ENCODE data around the gene MMP25.
A peak's percentile ranks its signal among the peaks of the same experiment; 100 is the strongest.

Gene MMP25

DNA sequence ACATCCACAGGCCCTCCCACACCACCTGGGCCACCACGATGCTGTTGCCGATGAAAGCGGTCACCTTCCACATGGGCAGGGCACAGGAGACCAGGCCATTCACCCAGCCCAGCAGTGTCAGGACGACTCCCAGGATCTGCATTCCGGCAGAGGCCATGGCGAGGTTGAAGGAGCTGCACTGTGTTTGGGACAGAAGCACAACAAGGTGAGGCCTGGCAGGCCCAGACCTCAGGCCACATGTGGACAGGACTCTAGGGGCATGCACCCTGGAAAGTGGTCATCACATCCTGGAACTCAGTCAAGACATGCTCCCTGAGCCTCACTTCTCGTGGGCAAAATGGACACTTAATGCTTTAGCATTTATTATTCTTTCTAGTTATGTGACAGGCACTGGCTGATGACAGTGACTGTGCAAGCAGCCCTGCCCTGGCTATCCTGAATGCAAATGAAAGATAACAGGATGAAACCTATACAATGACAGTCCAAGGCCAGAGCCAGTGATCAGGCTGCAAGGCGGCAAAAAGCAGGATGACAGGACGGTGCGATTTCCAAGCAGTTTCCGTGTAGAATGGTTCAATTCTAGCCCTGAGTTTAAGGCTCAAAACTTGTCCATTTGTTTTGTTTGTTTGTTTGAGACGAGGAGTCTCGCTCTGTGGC lies 30.4 kb upstream of the MMP25 start:
- Histone ChIP-seq H3K36me3 (ENCODE audit: control insufficient read depth in 1 of 2, insufficient read depth in 2 of 2, low read length in 2 of 2) (no peaks in the 10 kb centered on the region), H3K4me3 (ENCODE audit: low read depth in 1 of 2, low read length in 2 of 2) (no peak overlapping the region), H3K4me1 (ENCODE audit: control insufficient read depth in 1 of 2, insufficient read depth in 2 of 2, low read length in 2 of 2) (peaks cover 13 to 21% of the 10 kb centered on the region in 2 donors), H3K27me3 (ENCODE audit: control insufficient read depth in 1 of 2, insufficient read depth in 2 of 2, low read length in 2 of 2) (peaks cover 0 to 5% of the 10 kb centered on the region in 2 donors), H3K9ac (ENCODE audit: low read depth in 1 of 2, low read length in 2 of 2) (no peak overlapping the region), H3K9me3 (ENCODE audit: control insufficient read depth in 1 of 2, low read length in 2 of 2) (no peaks in the 10 kb centered on the region), H3K27ac (ENCODE audit: low read depth, low read length) (no peak overlapping the region)

DNA sequence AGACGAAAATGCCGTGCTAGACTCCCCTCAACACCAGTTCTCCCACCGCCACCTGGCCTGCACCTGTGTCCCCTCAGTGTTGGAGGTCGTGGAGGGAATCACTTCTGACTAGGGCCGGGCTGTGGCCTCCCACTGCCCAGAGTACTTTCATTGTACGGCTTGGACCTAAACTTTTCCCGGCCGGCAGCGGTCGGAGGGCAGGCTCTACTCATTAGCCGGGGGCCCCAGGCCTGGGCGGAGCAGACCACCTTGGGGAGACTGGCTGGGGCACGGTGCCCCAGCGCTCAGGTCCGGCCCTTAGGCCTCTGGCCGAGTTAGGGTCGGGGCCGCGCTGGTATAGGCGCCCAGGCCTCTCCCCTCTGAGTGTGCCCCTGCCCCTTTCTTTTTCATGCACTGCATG lies 29.0 kb upstream of the MMP25 start:
- no peak overlapping the region for H3K27ac ChIP-seq (ENCODE audit: low read depth, low read length)
- no peaks in the 10 kb centered on the region for H3K9me3 ChIP-seq (ENCODE audit: control insufficient read depth in 1 of 2, low read length in 2 of 2)
- peaks cover 16 to 30% of the 10 kb centered on the region in 2 donors for H3K4me1 ChIP-seq (ENCODE audit: control insufficient read depth in 1 of 2, insufficient read depth in 2 of 2, low read length in 2 of 2)
- no peaks in the 10 kb centered on the region for H3K36me3 ChIP-seq (ENCODE audit: control insufficient read depth in 1 of 2, insufficient read depth in 2 of 2, low read length in 2 of 2)
- H3K9ac ChIP-seq (ENCODE audit: low read depth in 1 of 2, low read length in 2 of 2), result no peak overlapping the region
- H3K4me3 ChIP-seq (ENCODE audit: low read depth in 1 of 2, low read length in 2 of 2), result no peak overlapping the region
- peaks cover 0 to 5% of the 10 kb centered on the region in 2 donors for H3K27me3 ChIP-seq (ENCODE audit: control insufficient read depth in 1 of 2, insufficient read depth in 2 of 2, low read length in 2 of 2)

DNA sequence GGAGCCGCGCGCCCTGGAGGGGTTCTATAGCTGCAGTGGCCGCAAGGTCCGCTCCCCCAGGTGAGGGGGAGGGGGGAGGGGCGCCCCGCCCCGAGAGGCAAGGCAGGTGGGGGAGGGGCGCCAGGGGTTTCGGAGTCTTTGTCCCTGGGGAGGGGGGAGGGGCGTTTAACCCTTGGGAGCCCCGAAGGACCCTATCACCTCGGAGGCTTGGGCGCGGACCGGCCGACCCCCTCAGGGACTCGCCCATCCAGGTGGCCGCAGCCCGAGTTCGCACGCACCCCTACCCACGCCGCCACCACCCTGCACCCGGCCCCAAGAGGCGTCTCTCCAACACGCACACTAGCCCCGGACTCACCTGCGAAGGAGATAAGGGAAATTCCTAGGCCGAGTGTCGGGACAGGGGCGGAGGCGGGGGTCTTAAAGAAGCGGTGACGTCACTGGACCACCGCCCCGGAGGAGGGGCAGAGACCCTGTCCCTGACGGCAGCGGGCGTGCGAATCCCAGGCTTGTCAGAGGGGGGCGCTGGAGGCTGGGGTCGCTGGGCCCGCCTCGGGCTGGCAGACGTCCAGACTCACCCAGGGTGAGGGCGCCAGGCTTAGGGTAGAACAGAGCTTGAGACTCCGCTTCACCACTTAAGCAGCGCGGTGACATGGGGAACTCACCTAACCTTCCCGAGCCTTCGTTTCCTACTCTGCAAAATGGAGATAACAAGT lies 28.4 kb upstream of the MMP25 start, which contains the start of gene CLDN6:
TSS of gene CLDN6 (minus strand) at position 390 of the 713 bp plus-strand sequence. CDS start 2,162 bp downstream, outside the sequence.
- Histone ChIP-seq H3K9me3 (ENCODE audit: control insufficient read depth in 1 of 2, low read length in 2 of 2) (no peaks in the 10 kb centered on the region), H3K4me3 (ENCODE audit: low read depth in 1 of 2, low read length in 2 of 2) (no peak within 1 kb of the TSS), H3K9ac (ENCODE audit: low read depth in 1 of 2, low read length in 2 of 2) (no peak within 1 kb of the TSS), H3K27ac (ENCODE audit: low read depth, low read length) (no peak within 1 kb of the TSS), H3K4me1 (ENCODE audit: control insufficient read depth in 1 of 2, insufficient read depth in 2 of 2, low read length in 2 of 2) (peaks cover 20 to 34% of the 10 kb centered on the region in 2 donors), H3K27me3 (ENCODE audit: control insufficient read depth in 1 of 2, insufficient read depth in 2 of 2, low read length in 2 of 2) (peaks cover 0 to 3% of the 10 kb centered on the region in 2 donors), H3K36me3 (ENCODE audit: control insufficient read depth in 1 of 2, insufficient read depth in 2 of 2, low read length in 2 of 2) (no peaks in the 10 kb centered on the region)

DNA sequence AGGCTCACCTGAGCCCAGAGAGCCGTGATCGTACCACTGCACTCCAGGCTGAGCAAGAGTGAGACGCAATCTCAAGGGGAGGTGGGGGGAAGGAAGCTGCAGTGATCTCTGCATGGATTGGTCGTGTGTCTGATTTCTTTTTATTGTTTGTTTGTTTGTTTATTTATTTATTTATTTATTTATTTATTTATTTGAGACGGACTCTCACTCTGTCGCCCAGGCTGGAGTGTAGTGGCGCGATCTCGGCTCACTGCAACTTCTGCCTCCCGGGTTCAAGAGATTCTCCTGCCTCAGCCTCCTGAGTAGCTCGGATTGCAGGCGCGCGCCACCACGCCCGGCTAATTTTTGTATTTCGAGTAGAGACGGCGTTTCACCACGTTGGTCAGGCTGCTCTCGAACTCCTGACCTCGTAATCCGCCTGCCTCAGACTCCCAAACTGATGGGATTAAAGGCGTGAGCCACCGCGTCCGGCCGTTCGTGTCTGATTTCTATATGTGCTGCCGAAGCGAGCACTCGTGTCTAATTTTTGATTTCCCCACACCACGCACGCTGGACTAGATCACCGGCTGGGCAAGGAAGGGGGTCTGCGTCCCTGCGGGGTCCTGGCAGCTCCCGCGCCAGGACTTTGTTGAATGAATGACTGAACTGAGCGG lies 26.6 kb upstream of the MMP25 start:
- Histone ChIP-seq H3K27ac (ENCODE audit: low read depth, low read length) (no peak overlapping the region), H3K36me3 (ENCODE audit: control insufficient read depth in 1 of 2, insufficient read depth in 2 of 2, low read length in 2 of 2) (no peaks in the 10 kb centered on the region), H3K4me1 (ENCODE audit: control insufficient read depth in 1 of 2, insufficient read depth in 2 of 2, low read length in 2 of 2) (peaks cover 27 to 33% of the 10 kb centered on the region in 2 donors), H3K4me3 (ENCODE audit: low read depth in 1 of 2, low read length in 2 of 2) (peak overlapping the region; percentile 77 to 91), H3K9ac (ENCODE audit: low read depth in 1 of 2, low read length in 2 of 2) (peak overlapping the region in 1 of 2 donors; percentile 43), H3K9me3 (ENCODE audit: control insufficient read depth in 1 of 2, low read length in 2 of 2) (no peaks in the 10 kb centered on the region), H3K27me3 (ENCODE audit: control insufficient read depth in 1 of 2, insufficient read depth in 2 of 2, low read length in 2 of 2) (no peaks in the 10 kb centered on the region)

DNA sequence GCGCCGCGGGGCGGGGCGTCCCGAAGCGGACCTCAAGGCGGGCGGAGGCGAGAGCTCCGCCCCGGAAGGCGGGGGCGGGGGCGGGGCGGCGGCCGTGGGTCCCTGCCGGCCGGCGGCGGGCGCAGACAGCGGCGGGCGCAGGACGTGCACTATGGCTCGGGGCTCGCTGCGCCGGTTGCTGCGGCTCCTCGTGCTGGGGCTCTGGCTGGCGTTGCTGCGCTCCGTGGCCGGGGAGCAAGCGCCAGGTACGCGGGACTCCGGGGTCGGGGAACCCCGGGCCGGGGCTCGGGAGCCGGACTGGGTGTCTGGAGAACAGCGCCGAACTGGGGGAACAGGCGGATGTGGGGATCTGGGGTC lies 26.1 kb upstream of the MMP25 start, which contains the start of gene TNFRSF12A:
TSS of gene TNFRSF12A (plus strand) at position 122 of the 357 bp plus-strand sequence. CDS start at position 152, 30 bp downstream.
- Histone ChIP-seq H3K36me3 (ENCODE audit: control insufficient read depth in 1 of 2, insufficient read depth in 2 of 2, low read length in 2 of 2) (no peaks in the 10 kb centered on the region), H3K4me1 (ENCODE audit: control insufficient read depth in 1 of 2, insufficient read depth in 2 of 2, low read length in 2 of 2) (peaks cover 27 to 33% of the 10 kb centered on the region in 2 donors), H3K9ac (ENCODE audit: low read depth in 1 of 2, low read length in 2 of 2) (peak within 1 kb of the TSS; percentile 89 to 96), H3K9me3 (ENCODE audit: control insufficient read depth in 1 of 2, low read length in 2 of 2) (no peaks in the 10 kb centered on the region), H3K27ac (ENCODE audit: low read depth, low read length) (peak within 1 kb of the TSS; percentile 95), H3K27me3 (ENCODE audit: control insufficient read depth in 1 of 2, insufficient read depth in 2 of 2, low read length in 2 of 2) (no peaks in the 10 kb centered on the region), H3K4me3 (ENCODE audit: low read depth in 1 of 2, low read length in 2 of 2) (peak within 1 kb of the TSS; percentile 80 to 91)

DNA sequence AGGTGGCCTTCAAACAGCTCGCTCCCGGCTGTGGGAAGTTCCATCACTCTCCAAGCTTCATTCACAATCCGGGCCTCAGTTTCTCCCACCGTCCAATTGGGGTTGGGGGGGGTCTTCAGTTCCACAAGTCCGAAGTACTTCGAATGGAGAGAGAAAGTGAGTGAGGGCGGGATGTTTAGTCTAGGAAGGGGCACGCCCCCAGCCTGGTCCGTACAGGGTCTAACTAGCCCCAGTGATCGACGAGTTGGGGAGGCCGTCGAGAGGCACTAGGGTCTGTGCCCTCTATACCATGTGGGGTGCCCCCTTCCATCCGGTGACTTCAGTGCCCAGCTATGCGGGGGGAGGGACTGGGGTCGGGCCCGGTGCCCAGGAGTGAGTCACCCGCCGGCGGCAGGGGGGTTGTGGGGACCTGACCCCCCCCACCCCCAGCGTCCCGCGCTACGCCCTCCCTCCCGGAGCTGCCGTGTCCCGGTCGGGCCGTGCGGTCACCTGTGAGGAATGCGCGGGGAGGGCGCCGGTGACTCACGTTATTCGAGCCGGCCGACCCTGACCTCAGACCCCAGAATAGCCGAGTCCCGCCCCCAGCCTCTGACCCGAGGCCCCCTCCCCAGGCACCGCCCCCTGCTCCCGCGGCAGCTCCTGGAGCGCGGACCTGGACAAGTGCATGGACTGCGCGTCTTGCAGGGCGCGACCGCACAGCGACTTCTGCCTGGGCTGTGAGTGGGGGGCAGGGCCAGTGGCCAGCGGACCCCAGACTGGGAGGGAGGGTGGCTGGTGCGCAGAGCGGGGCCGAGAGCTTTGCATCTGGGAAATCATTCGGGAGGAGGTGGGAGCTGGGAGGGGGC lies 25.5 kb upstream of the MMP25 start:
- Histone ChIP-seq H3K9ac (ENCODE audit: low read depth in 1 of 2, low read length in 2 of 2) (peak overlapping the region; percentile 89 to 96), H3K27me3 (ENCODE audit: control insufficient read depth in 1 of 2, insufficient read depth in 2 of 2, low read length in 2 of 2) (no peaks in the 10 kb centered on the region), H3K4me1 (ENCODE audit: control insufficient read depth in 1 of 2, insufficient read depth in 2 of 2, low read length in 2 of 2) (peaks cover 27 to 33% of the 10 kb centered on the region in 2 donors)

DNA sequence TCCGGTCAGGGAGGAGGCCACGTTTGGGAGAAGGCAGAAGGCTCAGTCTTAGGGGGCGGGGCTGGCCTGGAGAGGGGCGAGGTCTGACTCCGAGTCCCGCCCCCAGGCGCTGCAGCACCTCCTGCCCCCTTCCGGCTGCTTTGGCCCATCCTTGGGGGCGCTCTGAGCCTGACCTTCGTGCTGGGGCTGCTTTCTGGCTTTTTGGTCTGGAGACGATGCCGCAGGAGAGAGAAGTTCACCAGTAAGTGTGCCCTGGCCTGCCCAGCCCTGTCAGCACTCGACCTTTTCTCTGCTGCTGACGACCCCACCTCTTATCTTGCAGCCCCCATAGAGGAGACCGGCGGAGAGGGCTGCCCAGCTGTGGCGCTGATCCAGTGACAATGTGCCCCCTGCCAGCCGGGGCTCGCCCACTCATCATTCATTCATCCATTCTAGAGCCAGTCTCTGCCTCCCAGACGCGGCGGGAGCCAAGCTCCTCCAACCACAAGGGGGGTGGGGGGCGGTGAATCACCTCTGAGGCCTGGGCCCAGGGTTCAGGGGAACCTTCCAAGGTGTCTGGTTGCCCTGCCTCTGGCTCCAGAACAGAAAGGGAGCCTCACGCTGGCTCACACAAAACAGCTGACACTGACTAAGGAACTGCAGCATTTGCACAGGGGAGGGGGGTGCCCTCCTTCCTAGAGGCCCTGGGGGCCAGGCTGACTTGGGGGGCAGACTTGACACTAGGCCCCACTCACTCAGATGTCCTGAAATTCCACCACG lies 24.7 kb upstream of the MMP25 start:
- peak overlapping the region; percentile 95 for H3K27ac ChIP-seq (ENCODE audit: low read depth, low read length)
- no peaks in the 10 kb centered on the region for H3K9me3 ChIP-seq (ENCODE audit: control insufficient read depth in 1 of 2, low read length in 2 of 2)
- H3K4me3 ChIP-seq (ENCODE audit: low read depth in 1 of 2, low read length in 2 of 2), result peak overlapping the region; percentile 80 to 91
- H3K9ac ChIP-seq (ENCODE audit: low read depth in 1 of 2, low read length in 2 of 2), result peak overlapping the region; percentile 63 to 96
- no peaks in the 10 kb centered on the region for H3K27me3 ChIP-seq (ENCODE audit: control insufficient read depth in 1 of 2, insufficient read depth in 2 of 2, low read length in 2 of 2)
- H3K4me1 ChIP-seq (ENCODE audit: control insufficient read depth in 1 of 2, insufficient read depth in 2 of 2, low read length in 2 of 2), result peaks cover 27 to 33% of the 10 kb centered on the region in 2 donors
- H3K36me3 ChIP-seq (ENCODE audit: control insufficient read depth in 1 of 2, insufficient read depth in 2 of 2, low read length in 2 of 2), result peaks cover 5 to 12% of the 10 kb centered on the region in 2 donors

More for the DNA sequence above, 25.5 kb upstream of the MMP25 start:
- Histone ChIP-seq H3K9me3 (ENCODE audit: control insufficient read depth in 1 of 2, low read length in 2 of 2) (no peaks in the 10 kb centered on the region), H3K36me3 (ENCODE audit: control insufficient read depth in 1 of 2, insufficient read depth in 2 of 2, low read length in 2 of 2) (peaks cover 0 to 4% of the 10 kb centered on the region in 2 donors), H3K27ac (ENCODE audit: low read depth, low read length) (peak overlapping the region; percentile 95), H3K4me3 (ENCODE audit: low read depth in 1 of 2, low read length in 2 of 2) (peak overlapping the region; percentile 80 to 91)

DNA sequence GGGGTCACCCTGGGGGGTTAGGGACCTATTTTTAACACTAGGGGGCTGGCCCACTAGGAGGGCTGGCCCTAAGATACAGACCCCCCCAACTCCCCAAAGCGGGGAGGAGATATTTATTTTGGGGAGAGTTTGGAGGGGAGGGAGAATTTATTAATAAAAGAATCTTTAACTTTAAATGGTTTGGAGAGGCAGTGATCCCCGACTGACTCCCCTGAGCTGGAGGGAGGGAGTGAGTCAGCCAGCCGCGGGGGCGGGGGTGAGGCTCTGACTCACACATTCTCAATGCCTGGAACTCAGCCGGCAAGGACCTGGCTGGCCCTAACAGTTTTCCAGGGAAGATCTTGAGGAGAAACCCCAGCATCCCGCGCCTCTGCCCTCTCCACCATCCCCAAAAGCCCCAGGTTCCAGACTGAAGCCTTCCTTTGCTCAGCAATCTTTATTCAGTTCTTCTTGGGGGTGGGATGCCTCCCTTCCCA lies 24.1 kb upstream of the MMP25 start:
- H3K4me3 ChIP-seq (ENCODE audit: low read depth in 1 of 2, low read length in 2 of 2), result peak overlapping the region; percentile 80 to 91
- peak overlapping the region; percentile 63 to 96 for H3K9ac ChIP-seq (ENCODE audit: low read depth in 1 of 2, low read length in 2 of 2)
- H3K27ac ChIP-seq (ENCODE audit: low read depth, low read length), result peak overlapping the region; percentile 95
- no peaks in the 10 kb centered on the region for H3K9me3 ChIP-seq (ENCODE audit: control insufficient read depth in 1 of 2, low read length in 2 of 2)
- H3K27me3 ChIP-seq (ENCODE audit: control insufficient read depth in 1 of 2, insufficient read depth in 2 of 2, low read length in 2 of 2), result no peaks in the 10 kb centered on the region
- peaks cover 27 to 33% of the 10 kb centered on the region in 2 donors for H3K4me1 ChIP-seq (ENCODE audit: control insufficient read depth in 1 of 2, insufficient read depth in 2 of 2, low read length in 2 of 2)
- peaks cover 11 to 18% of the 10 kb centered on the region in 2 donors for H3K36me3 ChIP-seq (ENCODE audit: control insufficient read depth in 1 of 2, insufficient read depth in 2 of 2, low read length in 2 of 2)
